Fibroblast of lung (primary cell): ENCODE data around the gene ARHGEF3. TPM values are rescaled to one million over a fixed set of nuclear protein-coding genes. Genes with fewer than 3 reads are reported as not detected.
A peak's percentile ranks its signal among the peaks of the same experiment; 100 is the strongest.
"Not testable (repeated sequence)": the region's sequence is repeated elsewhere in the genome, so short reads cannot be mapped to it uniquely, and the experiment has no call there.

Experiments
- DNase-seq, 2 donors: peaks; one replicate each; pipeline versions ENCODE4 v3.0.0 to v3.0.0-alpha.2; 2010; ENCODE audit warnings: low read depth in 2 of 2
- H2AFZ ChIP-seq: 2 replicates; pipeline ENCODE4 v1.5.1; 2012; ENCODE audit warnings: low read length, control low read depth, inconsistent platforms
- H3K27ac ChIP-seq: 2 replicates; pipeline ENCODE4 v1.5.1; 2011; ENCODE audit warnings: low read length, control low read depth; ENCODE audit not compliant: insufficient read depth
- H3K27me3 ChIP-seq: 2 replicates; pipeline ENCODE4 v1.5.1; 2011; ENCODE audit warnings: mild to moderate bottlenecking, low read length; ENCODE audit not compliant: control insufficient read depth, insufficient read depth
- H3K36me3 ChIP-seq: 2 replicates; pipeline ENCODE4 v1.5.1; 2011; ENCODE audit warnings: low read length; ENCODE audit not compliant: control insufficient read depth, insufficient read depth
- H3K4me1 ChIP-seq: 2 replicates; pipeline ENCODE4 v1.5.1; 2011; ENCODE audit warnings: low read length; ENCODE audit not compliant: control insufficient read depth, insufficient read depth; ENCODE audit errors: extremely low read depth
- H3K4me2 ChIP-seq: 2 replicates; pipeline ENCODE4 v1.5.1; 2011; ENCODE audit warnings: low read length, control low read depth; ENCODE audit not compliant: insufficient read depth; ENCODE audit errors: extremely low read depth
- H3K4me3 ChIP-seq, 4 experiments: fragments of 200-600 bp in 1 of 4; sonication (generic) in 1 of 4; replicated peaks in 1 of 4; 2 replicates each; pipeline ENCODE4 v1.5.1; 2011 to 2016; ENCODE audit warnings: low read length in 4 of 4, low read depth in 3 of 4, mild to moderate bottlenecking in 3 of 4, control low read depth in 2 of 4, inconsistent platforms in 1 of 4, mixed read lengths in 1 of 4; ENCODE audit not compliant: insufficient read depth in 1 of 4; ENCODE audit errors: control extremely low read depth in 1 of 4
- H3K79me2 ChIP-seq: 2 replicates; pipeline ENCODE4 v1.5.1; 2012; ENCODE audit warnings: mild to moderate bottlenecking, low read length, inconsistent platforms; ENCODE audit not compliant: control insufficient read depth, insufficient read depth
- H3K9ac ChIP-seq: 2 replicates; pipeline ENCODE4 v1.5.1; 2011; ENCODE audit warnings: mild to moderate bottlenecking, low read length, control low read depth; ENCODE audit not compliant: insufficient read depth
- H3K9me3 ChIP-seq: 2 replicates; pipeline ENCODE4 v1.5.1; 2012; ENCODE audit warnings: low read depth, low read length; ENCODE audit not compliant: control insufficient read depth, insufficient read depth
- H4K20me1 ChIP-seq: 2 replicates; pipeline ENCODE4 v1.5.1; 2011; ENCODE audit warnings: low read length; ENCODE audit not compliant: control insufficient read depth, insufficient read depth; ENCODE audit errors: extremely low read depth
- EZH2 ChIP-seq: IDR thresholded peaks from 2 replicates; pipeline ENCODE4 v1.5.1; 2012; ENCODE audit warnings: low read length, control low read depth, mild to moderate bottlenecking; ENCODE audit errors: missing control alignments
- polyA plus RNA-seq, 2 donors: library from polyadenylated mRNA; depleted of rRNA in 1 of 2; stranded (reverse) in 1 of 2; unstranded in 1 of 2; fragments of >200 nt; gene quantifications; 2 replicates each; pipeline ENCODE4 v1.2.1, GENCODE V29; 2011 to 2012; ENCODE audit warnings: missing spikeins in 1 of 2
- total RNA-seq: library from RNA; depleted of rRNA; stranded (reverse); fragments of >200 nt; gene quantifications from 2 replicates; pipeline ENCODE4 v1.2.1, GENCODE V29; 2014
- TF ChIP-seq, protein P1 (sequence below), 2 donors: IDR thresholded peaks in 1 of 2; conservative IDR thresholded peaks in 1 of 2; 1 replicate in 1 of 2; 2 replicates in 1 of 2; pipeline ENCODE4 v1.5.1; 2011 to 2012; ENCODE audit warnings: low read length in 2 of 2, control low read depth in 1 of 2, inconsistent platforms in 1 of 2, low read depth in 1 of 2, mild to moderate bottlenecking in 1 of 2

Gene ARHGEF3
- total and polyA plus RNA-seq, 2 donors (not counting 1 experiment from before 2014, with no cell fraction given): 2.6 to 16.7 TPM

DNA sequence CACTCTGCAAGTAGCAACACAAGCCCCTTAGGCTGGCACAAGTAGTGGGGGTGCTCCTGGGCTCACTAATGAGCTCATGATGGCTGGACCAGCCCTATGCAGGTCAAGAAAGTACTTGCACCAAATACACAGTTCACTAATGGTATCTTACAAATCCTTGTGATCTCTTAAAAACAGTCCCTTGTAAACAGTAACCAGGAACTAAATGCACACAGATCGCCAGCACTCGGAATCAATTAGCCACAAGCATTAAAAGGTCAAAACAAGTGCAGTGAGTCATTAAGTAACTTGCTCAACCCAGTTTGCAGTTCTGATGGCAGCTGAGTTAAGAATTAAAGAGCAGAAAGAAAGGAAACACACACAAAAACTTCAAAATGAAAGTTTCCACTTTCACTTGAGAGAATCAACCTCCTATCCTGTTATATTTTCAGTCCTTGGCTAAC is 43.2 kb downstream of the ARHGEF3 start:
- Histone ChIP-seq H3K36me3 (no peaks in the 10 kb centered on the region), H3K27ac (peak overlapping the region; percentile 37), H3K4me1 (peaks cover 2% of the 10 kb centered on the region), H3K79me2 (no peaks in the 10 kb centered on the region), H3K9ac (no peak overlapping the region), H3K27me3 (no peaks in the 10 kb centered on the region), H4K20me1 (no peaks in the 10 kb centered on the region), H3K9me3 (no peaks in the 10 kb centered on the region), H3K4me2 (peak overlapping the region; percentile 48), H3K4me3 (peak overlapping the region in 1 of 4 experiments; percentile 32), H2AFZ (no peak overlapping the region)
- peak; percentile 93 to 94 for DNase-seq
- no peak for TF ChIP-seq EZH2
- TF ChIP-seq, protein P1, sequence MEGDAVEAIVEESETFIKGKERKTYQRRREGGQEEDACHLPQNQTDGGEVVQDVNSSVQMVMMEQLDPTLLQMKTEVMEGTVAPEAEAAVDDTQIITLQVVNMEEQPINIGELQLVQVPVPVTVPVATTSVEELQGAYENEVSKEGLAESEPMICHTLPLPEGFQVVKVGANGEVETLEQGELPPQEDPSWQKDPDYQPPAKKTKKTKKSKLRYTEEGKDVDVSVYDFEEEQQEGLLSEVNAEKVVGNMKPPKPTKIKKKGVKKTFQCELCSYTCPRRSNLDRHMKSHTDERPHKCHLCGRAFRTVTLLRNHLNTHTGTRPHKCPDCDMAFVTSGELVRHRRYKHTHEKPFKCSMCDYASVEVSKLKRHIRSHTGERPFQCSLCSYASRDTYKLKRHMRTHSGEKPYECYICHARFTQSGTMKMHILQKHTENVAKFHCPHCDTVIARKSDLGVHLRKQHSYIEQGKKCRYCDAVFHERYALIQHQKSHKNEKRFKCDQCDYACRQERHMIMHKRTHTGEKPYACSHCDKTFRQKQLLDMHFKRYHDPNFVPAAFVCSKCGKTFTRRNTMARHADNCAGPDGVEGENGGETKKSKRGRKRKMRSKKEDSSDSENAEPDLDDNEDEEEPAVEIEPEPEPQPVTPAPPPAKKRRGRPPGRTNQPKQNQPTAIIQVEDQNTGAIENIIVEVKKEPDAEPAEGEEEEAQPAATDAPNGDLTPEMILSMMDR (conservative IDR thresholded peaks at IDR 0.05 in 1 of 2, IDR thresholded peaks at IDR 0.05 in 1 of 2; ENCODE audit: low read depth in 1 of 2, low read length in 2 of 2): no peak

DNA sequence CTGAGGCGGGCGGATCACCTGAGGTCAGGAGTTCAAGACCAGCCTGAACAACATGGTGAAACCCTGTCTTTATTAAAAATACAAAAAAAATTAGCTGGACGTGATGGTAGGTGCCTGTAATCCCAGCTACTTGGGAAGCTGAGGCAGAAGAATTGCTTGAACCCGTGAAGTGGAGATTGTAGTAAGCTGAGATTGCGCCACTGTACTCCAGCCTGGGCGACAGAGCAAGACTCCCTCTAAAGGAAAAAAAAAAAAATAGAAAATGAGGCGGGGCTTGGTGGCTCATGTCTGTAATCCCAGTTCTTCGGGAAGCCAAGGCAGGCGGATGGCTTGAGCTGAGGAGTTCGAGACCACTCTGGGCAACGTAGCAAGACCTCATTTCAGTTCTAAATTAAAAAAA is 43.7 kb downstream of the ARHGEF3 start:
- H3K27me3 ChIP-seq, H3K36me3 ChIP-seq, H3K9me3 ChIP-seq, H3K9ac ChIP-seq, H3K79me2 ChIP-seq, H3K4me2 ChIP-seq, DNase-seq, H2AFZ ChIP-seq, H4K20me1 ChIP-seq, H3K4me3 ChIP-seq, H3K4me1 ChIP-seq: not testable (repeated sequence)
- H3K27ac ChIP-seq: peak overlapping the region; percentile 37

DNA sequence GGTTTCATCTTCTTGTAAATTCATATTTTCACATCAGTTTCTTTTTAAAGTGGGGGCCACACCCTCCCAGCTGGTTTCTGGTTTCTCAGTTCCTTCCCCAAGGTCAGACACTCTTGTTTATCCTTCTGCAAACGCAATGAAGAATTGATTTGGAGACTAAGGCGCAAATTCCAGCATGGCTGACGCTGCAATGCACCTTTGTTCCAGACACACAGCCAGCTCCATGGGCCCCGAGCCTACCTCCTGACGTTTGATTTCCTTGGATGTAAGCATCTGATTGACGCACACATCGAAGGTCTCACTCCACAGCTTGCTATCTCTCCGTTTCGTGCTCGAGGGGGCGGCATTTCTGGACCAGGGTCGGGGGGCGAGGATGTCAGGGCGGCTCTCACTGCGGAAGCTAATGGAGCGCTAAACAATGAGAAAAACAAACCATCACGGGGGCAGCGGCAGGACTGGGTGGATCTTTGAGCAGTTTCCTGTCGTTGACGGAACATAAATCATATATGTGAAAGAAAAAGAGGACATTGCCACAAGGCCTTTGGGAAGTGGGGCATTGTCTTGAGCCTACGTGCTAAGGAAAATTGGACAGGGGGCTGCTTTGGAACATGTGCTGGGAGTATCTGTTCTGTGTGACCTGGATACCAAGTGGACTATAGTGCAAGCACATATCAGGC is 46.9 kb downstream of the ARHGEF3 start:
- H3K4me3 ChIP-seq: no peak overlapping the region
- no peaks in the 10 kb centered on the region for H3K79me2 ChIP-seq
- TF ChIP-seq EZH2: no peak
- TF ChIP-seq, protein P1 (conservative IDR thresholded peaks at IDR 0.05 in 1 of 2, IDR thresholded peaks at IDR 0.05 in 1 of 2; ENCODE audit: low read depth in 1 of 2, low read length in 2 of 2): no peak
- no peak overlapping the region for H3K27ac ChIP-seq
- H3K27me3 ChIP-seq: no peaks in the 10 kb centered on the region
- H3K4me2 ChIP-seq: no peak overlapping the region
- no peaks in the 10 kb centered on the region for H3K36me3 ChIP-seq
- peaks cover 2% of the 10 kb centered on the region for H3K4me1 ChIP-seq
- no peaks in the 10 kb centered on the region for H4K20me1 ChIP-seq
- no peak for DNase-seq
- no peak overlapping the region for H2AFZ ChIP-seq
- H3K9ac ChIP-seq: no peak overlapping the region
- no peaks in the 10 kb centered on the region for H3K9me3 ChIP-seq
